Vagina (tissue), 2 donors: ENCODE results near the gene MPV17L2.

Experiments
- CTCF ChIP-seq, 3 experiments: fragments of 450-650 bp in 2 of 3; fragments of 200-600 bp in 1 of 3; sonication (generic) in 1 of 3; IDR thresholded peaks; one replicate each; pipeline ENCODE4 v1.5.1; 2017 to 2019; ENCODE audit warnings: antibody characterized with exemption in 3 of 3, mild to moderate bottlenecking in 2 of 3, moderate library complexity in 2 of 3
- POLR2A ChIP-seq, 2 donors: fragments of 450-650 bp; IDR thresholded peaks; one replicate each; pipeline ENCODE4 v1.6.1; 2017; ENCODE audit warnings: antibody characterized with exemption in 2 of 2, mild to moderate bottlenecking in 2 of 2, moderate library complexity in 2 of 2
- POLR2AphosphoS5 ChIP-seq, 2 donors: sonication (generic); formaldehyde crosslinking; IDR thresholded peaks; one replicate each; pipeline ENCODE4 v1.9.0; 2017; ENCODE audit warnings: antibody characterized with exemption in 2 of 2, mild to moderate bottlenecking in 2 of 2, low read depth in 1 of 2; ENCODE audit not compliant: insufficient read depth in 1 of 2

- TF ChIP-seq POLR2A (IDR thresholded peaks at IDR 0.05): peak in 1 of 2 donors; percentile 70
- TF ChIP-seq CTCF (IDR thresholded peaks at IDR 0.05): peak in 1 of 3 experiments; percentile 18
- peak; percentile 44 to 79 for TF ChIP-seq POLR2AphosphoS5 (IDR thresholded peaks at IDR 0.05; ENCODE audit: insufficient read depth in 1 of 2, low read depth in 1 of 2)
Measured at GRCh38 chr19:18152817-18153555, 40.0 kb upstream of the MPV17L2 start, which contains the start of gene PIK3R2.
